Mesendoderm (in vitro differentiated cells): Measurements from ENCODE around the gene TSBP1.

Experiments
- DNase-seq: peaks from one replicate; pipeline ENCODE4 v3.0.0; 2013
- H2AK5ac ChIP-seq: 2 replicates; pipeline ENCODE4 v1.6.1; 2013; ENCODE audit warnings: low read length, inconsistent platforms
- H2BK120ac ChIP-seq: 2 replicates; pipeline ENCODE4 v1.6.1; 2013; ENCODE audit warnings: low read depth, mild to moderate bottlenecking, low read length, moderate library complexity, mixed read lengths
- H2BK15ac ChIP-seq: replicated peaks from 2 replicates; pipeline ENCODE4 v1.6.1; 2013; ENCODE audit warnings: low read depth, mild to moderate bottlenecking, moderate library complexity
- H2BK5ac ChIP-seq: 2 replicates; pipeline ENCODE4 v1.6.1; 2013; ENCODE audit warnings: low read length, inconsistent platforms
- H3K18ac ChIP-seq: 2 replicates; pipeline ENCODE4 v1.6.1; 2013; ENCODE audit warnings: mild to moderate bottlenecking, low read length, mixed read lengths
- H3K23ac ChIP-seq: one replicate; pipeline ENCODE4 v1.6.1; 2013; ENCODE audit warnings: low read length
- H3K27ac ChIP-seq: 2 replicates; pipeline ENCODE4 v1.5.1; 2013; ENCODE audit warnings: low read depth, mild to moderate bottlenecking, inconsistent platforms, low read length, moderate library complexity
- H3K27me3 ChIP-seq: 2 replicates; pipeline ENCODE4 v1.6.1; 2013; ENCODE audit warnings: low read length, control low read depth, mild to moderate bottlenecking, inconsistent platforms; ENCODE audit not compliant: insufficient read depth, poor library complexity
- H3K36me3 ChIP-seq: 2 replicates; pipeline ENCODE4 v1.6.1; 2013; ENCODE audit warnings: low read length, inconsistent platforms; ENCODE audit not compliant: control insufficient read depth, insufficient read depth
- H3K4ac ChIP-seq: one replicate; pipeline ENCODE4 v1.6.1; 2013; ENCODE audit warnings: low read depth, mild to moderate bottlenecking, low read length, moderate library complexity
- H3K4me1 ChIP-seq: 2 replicates; pipeline ENCODE4 v1.6.1; 2013; ENCODE audit warnings: low read depth, low read length, inconsistent platforms; ENCODE audit not compliant: control insufficient read depth
- H3K4me2 ChIP-seq: 2 replicates; pipeline ENCODE4 v1.6.1; 2013; ENCODE audit warnings: low read length
- H3K4me3 ChIP-seq: 2 replicates; pipeline ENCODE4 v1.5.1; 2013; ENCODE audit warnings: mild to moderate bottlenecking, low read length
- H3K56ac ChIP-seq: one replicate; pipeline ENCODE4 v1.6.1; 2013; ENCODE audit warnings: low read length
- H3K79me1 ChIP-seq: 2 replicates; pipeline ENCODE4 v1.6.1; 2013; ENCODE audit warnings: low read length, inconsistent platforms
- H3K79me2 ChIP-seq: 2 replicates; pipeline ENCODE4 v1.6.1; 2013; ENCODE audit warnings: mild to moderate bottlenecking, low read length; ENCODE audit not compliant: control insufficient read depth, insufficient read depth
- H3K9ac ChIP-seq: 2 replicates; pipeline ENCODE4 v1.6.1; 2013; ENCODE audit warnings: low read length, inconsistent platforms
- H4K5ac ChIP-seq: one replicate; pipeline ENCODE4 v1.6.1; 2013; ENCODE audit warnings: low read length
- H4K8ac ChIP-seq: one replicate; pipeline ENCODE4 v1.6.1; 2013; ENCODE audit warnings: low read depth, mild to moderate bottlenecking, control low read depth, low read length, moderate library complexity
- WGBS: extraction: QIAGEN DNeasy Blood & Tissue Kit; methylation state at CpG from one replicate; pipeline ENCODE4 v1.1.7; 2013; ENCODE audit warnings: low lambda C conversion rate, missing lambda C conversion rate; ENCODE audit not compliant: insufficient coverage; ENCODE audit errors: extremely low coverage; 5-methylcytosine and 5-hydroxymethylcytosine counted together

The TSBP1 gene

DNA sequence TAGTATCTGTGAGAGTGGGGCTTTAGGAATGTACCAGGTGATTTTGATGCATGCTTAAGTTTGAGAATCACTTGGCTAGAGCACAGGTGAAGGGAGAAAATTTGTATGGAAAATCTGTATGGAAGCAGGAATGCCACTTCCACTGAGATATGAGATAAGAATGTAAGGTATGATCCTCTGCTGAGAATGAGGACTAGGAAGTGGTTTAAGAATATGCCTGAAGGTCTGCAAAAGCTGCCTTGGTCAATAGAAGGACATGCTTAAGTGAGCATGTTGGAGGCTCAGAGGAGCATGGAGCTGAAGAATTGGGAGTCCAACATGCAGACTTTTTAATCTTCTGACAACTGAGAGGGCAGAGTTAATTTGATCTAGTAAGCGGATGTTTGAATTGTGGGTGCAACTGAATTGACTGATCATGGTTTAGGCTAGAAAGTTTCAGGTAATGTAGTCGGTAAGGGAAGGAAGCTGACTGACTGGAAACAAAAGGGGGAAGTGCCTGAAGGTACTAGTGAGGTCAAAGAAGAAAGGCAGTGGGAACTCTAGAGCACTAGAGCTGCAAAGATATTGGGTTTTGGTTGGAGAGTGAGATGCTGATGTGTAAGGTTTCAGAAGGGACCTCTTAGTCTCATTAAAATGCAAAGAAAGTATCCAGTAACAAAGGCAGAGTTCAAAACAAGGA, 119.2 kb downstream of the TSBP1 start:
- Histone ChIP-seq H3K79me1 (no peaks in the 10 kb centered on the region), H3K56ac (no peak overlapping the region)
- WGBS, result no CpG with 5 or more reads among the region's 2 CpGs

DNA sequence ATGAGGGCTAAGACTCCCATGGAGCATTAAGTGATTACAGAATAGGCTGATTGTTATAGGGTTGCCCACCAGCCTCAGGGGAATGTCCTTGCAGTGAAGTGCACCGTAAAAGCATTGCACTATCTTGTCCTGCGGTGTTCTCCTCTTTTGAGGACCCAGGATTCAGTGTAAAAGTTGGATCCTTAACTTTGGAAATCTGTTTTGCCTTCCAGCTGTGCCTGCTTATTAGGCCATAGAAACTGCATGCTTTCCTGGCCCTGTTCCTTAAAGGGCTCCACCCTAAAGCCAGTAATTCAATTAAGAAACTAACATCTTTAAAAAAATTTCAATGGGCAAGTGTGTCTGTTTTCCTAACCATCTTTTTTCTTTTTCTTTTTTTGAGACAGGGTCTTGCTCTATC, 122.4 kb downstream of the TSBP1 start:
- Histone ChIP-seq H3K18ac (no peak overlapping the region), H3K79me2 (no peaks in the 10 kb centered on the region), H4K8ac (no peak overlapping the region), H3K27ac (no peak overlapping the region), H3K36me3 (no peaks in the 10 kb centered on the region), H3K4me2 (no peak overlapping the region), H2BK15ac (no peak overlapping the region), H3K4ac (no peak overlapping the region), H2AK5ac (no peak overlapping the region), H2BK5ac (no peak overlapping the region), H3K56ac (no peak overlapping the region), H3K27me3 (no peaks in the 10 kb centered on the region), H3K9ac (no peak overlapping the region), H3K79me1 (no peaks in the 10 kb centered on the region), H3K4me3 (no peak overlapping the region), H3K4me1 (no peaks in the 10 kb centered on the region), H4K5ac (no peak overlapping the region), H2BK120ac (no peak overlapping the region), H3K23ac (no peak overlapping the region)
- DNase-seq, result no peak
- no CpG with 5 or more reads among the region's 2 CpGs for WGBS

More for the DNA sequence above, 119.2 kb downstream of the TSBP1 start:
- Histone ChIP-seq H3K27ac (no peak overlapping the region), H4K8ac (no peak overlapping the region), H3K4me1 (no peaks in the 10 kb centered on the region), H3K9ac (no peak overlapping the region), H3K4me2 (no peak overlapping the region), H4K5ac (no peak overlapping the region), H3K23ac (no peak overlapping the region), H2BK5ac (no peak overlapping the region), H2BK15ac (no peak overlapping the region), H3K4me3 (no peak overlapping the region), H3K27me3 (no peaks in the 10 kb centered on the region), H3K18ac (no peak overlapping the region), H3K79me2 (no peaks in the 10 kb centered on the region), H3K4ac (no peak overlapping the region), H3K36me3 (no peaks in the 10 kb centered on the region), H2BK120ac (no peak overlapping the region), H2AK5ac (no peak overlapping the region)
- no peak for DNase-seq

DNA sequence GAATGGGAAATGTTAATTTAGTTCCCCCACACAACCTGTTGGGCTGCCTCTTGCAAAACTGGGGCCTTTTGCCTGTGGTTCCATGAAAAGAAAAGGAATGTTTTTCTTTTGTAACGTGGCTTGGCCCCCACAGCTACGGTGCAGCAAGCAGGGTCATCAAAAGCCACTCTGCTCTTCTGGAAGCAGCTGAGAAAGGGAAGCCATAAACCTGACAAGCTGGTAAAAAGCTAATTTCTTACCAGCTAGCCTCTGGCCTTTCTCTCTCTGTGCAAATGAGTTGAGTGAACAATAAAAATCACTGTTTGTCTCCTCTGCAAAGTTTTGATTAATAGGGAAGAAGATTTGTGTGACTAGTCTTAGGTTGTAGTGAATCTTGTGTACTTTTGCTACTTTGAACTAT, 124.3 kb downstream of the TSBP1 start:
- Histone ChIP-seq H3K23ac (no peak overlapping the region), H3K4ac (no peak overlapping the region), H3K27me3 (no peaks in the 10 kb centered on the region), H4K8ac (no peak overlapping the region), H2AK5ac (no peak overlapping the region), H3K56ac (no peak overlapping the region), H3K9ac (no peak overlapping the region), H3K79me1 (no peaks in the 10 kb centered on the region), H2BK5ac (no peak overlapping the region), H2BK15ac (no peak overlapping the region), H3K4me3 (no peak overlapping the region), H3K4me1 (no peaks in the 10 kb centered on the region), H3K79me2 (no peaks in the 10 kb centered on the region), H3K36me3 (no peaks in the 10 kb centered on the region), H2BK120ac (no peak overlapping the region), H4K5ac (no peak overlapping the region), H3K18ac (no peak overlapping the region), H3K4me2 (no peak overlapping the region), H3K27ac (no peak overlapping the region)
- WGBS, result no CpG with 5 or more reads among the region's 2 CpGs
- DNase-seq, result no peak

DNA sequence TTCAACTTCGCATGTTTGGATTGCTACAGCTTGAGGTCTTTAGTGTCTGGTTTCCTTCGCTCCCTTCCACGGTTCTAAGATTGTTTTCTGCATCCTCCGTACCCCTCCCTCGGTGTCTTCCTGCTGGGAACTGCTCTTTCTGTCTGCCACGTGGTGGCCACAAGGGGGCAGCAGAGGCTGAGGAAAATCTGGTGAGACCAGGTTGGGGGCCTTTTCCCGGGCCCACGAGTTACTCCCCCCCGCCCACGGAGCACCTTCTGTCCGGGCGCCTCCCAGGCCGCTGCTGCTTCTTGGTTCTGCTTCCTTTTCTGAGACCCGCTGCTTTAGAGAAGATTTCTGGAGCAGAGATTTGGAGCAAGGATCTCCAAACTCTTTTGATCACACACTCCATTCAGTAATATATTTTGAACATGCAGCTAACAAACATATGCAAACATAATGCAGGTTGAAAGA, 126.7 kb downstream of the TSBP1 start:
- Histone ChIP-seq H3K4me2 (no peak overlapping the region), H3K4ac (no peak overlapping the region), H2BK5ac (no peak overlapping the region), H2BK120ac (no peak overlapping the region), H3K4me3 (no peak overlapping the region), H2AK5ac (no peak overlapping the region), H3K27me3 (no peaks in the 10 kb centered on the region), H3K79me1 (no peaks in the 10 kb centered on the region), H3K27ac (no peak overlapping the region), H3K36me3 (no peaks in the 10 kb centered on the region), H3K23ac (no peak overlapping the region), H3K9ac (no peak overlapping the region), H4K8ac (no peak overlapping the region), H3K79me2 (no peaks in the 10 kb centered on the region), H3K18ac (no peak overlapping the region), H3K56ac (no peak overlapping the region), H3K4me1 (no peaks in the 10 kb centered on the region), H4K5ac (no peak overlapping the region), H2BK15ac (no peak overlapping the region)
- no CpG with 5 or more reads among the region's 14 CpGs for WGBS
- peak; percentile 76 for DNase-seq

DNA sequence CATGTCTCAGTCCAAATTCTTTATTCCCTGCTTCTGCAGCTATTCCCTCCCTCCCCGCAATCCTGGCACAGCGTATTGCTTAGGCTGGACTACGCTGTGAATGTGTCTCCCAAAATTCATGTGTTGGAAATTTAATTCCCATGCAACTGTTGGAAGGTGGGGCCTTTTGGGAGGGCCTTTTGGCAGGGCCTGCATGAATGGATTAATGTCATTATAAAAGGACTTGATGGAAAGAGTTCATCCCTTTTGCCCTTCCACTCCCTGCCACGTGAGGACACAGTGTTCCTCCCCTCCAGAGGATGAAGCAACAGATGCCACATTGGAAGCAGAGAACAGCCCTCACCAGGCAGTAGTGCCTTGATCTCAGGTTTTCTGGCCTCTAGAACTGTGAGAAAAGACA, 127.4 kb downstream of the TSBP1 start:
- H4K5ac ChIP-seq, result no peak overlapping the region
- no peak overlapping the region for H2AK5ac ChIP-seq
- no peak overlapping the region for H3K23ac ChIP-seq
- no peak overlapping the region for H3K4me3 ChIP-seq
- no peaks in the 10 kb centered on the region for H3K27me3 ChIP-seq
- no peak overlapping the region for H3K18ac ChIP-seq
- no peak overlapping the region for H3K4ac ChIP-seq
- no peak overlapping the region for H3K4me2 ChIP-seq
- H4K8ac ChIP-seq, result no peak overlapping the region
- no peak for DNase-seq
- H3K36me3 ChIP-seq, result no peaks in the 10 kb centered on the region
- no peaks in the 10 kb centered on the region for H3K79me2 ChIP-seq
- no CpG with 5 or more reads among the region's 4 CpGs for WGBS
- no peak overlapping the region for H2BK15ac ChIP-seq
- no peak overlapping the region for H2BK5ac ChIP-seq
- H3K4me1 ChIP-seq, result no peaks in the 10 kb centered on the region
- H2BK120ac ChIP-seq, result no peak overlapping the region
- H3K79me1 ChIP-seq, result no peaks in the 10 kb centered on the region
- no peak overlapping the region for H3K9ac ChIP-seq
- H3K27ac ChIP-seq, result no peak overlapping the region
- no peak overlapping the region for H3K56ac ChIP-seq
